Liver (tissue), 9 donors: ENCODE results near the gene B4GALNT2. TPM values are rescaled to one million over a fixed set of nuclear protein-coding genes. Genes with fewer than 3 reads are reported as not detected.
"Not testable (repeated sequence)": the region's sequence is repeated elsewhere in the genome, so short reads cannot be mapped to it uniquely, and the experiment has no call there.

ENCODE experiments used
- DNase-seq: peaks from one replicate; pipeline ENCODE4 v3.0.0-alpha.2; 2017; ENCODE audit warnings: low spot score
- H3K27ac ChIP-seq, 2 donors: one replicate each; pipeline ENCODE4 v1.7.0; 2013; ENCODE audit warnings: inconsistent platforms in 2 of 2, low read length in 2 of 2, control low read depth in 1 of 2, low read depth in 1 of 2, mild to moderate bottlenecking in 1 of 2
- H3K27me3 ChIP-seq, 4 donors: one replicate each; pipeline versions ENCODE4 v1.6.1 to v1.7.0; 2013; ENCODE audit warnings: low read length in 3 of 4, inconsistent platforms in 1 of 4, mild to moderate bottlenecking in 1 of 4, moderate library complexity in 1 of 4; ENCODE audit not compliant: control insufficient read depth in 4 of 4, insufficient read depth in 4 of 4
- H3K36me3 ChIP-seq, 4 donors: one replicate each; pipeline versions ENCODE4 v1.6.1 to v1.7.0; 2013; ENCODE audit warnings: low read length in 3 of 4, mild to moderate bottlenecking in 3 of 4, low read depth in 1 of 4, moderate library complexity in 1 of 4; ENCODE audit not compliant: control insufficient read depth in 4 of 4, insufficient read depth in 3 of 4
- H3K4me1 ChIP-seq, 4 donors: one replicate each; pipeline versions ENCODE4 v1.6.1 to v1.7.0; 2013; ENCODE audit warnings: low read length in 3 of 4, mild to moderate bottlenecking in 3 of 4, moderate library complexity in 1 of 4; ENCODE audit not compliant: control insufficient read depth in 4 of 4, insufficient read depth in 4 of 4
- H3K4me3 ChIP-seq, 3 donors: one replicate each; pipeline versions ENCODE4 v1.6.1 to v1.7.0; 2013; ENCODE audit warnings: low read length in 3 of 3, control low read depth in 1 of 3, low read depth in 1 of 3, mild to moderate bottlenecking in 1 of 3
- H3K9ac ChIP-seq, 2 donors: one replicate each; pipeline ENCODE4 v1.7.0; 2013; ENCODE audit warnings: low read length in 2 of 2, mild to moderate bottlenecking in 2 of 2, moderate library complexity in 2 of 2, control low read depth in 1 of 2, low read depth in 1 of 2
- H3K9me3 ChIP-seq, 4 donors: one replicate each; pipeline versions ENCODE4 v1.6.1 to v1.7.0; 2013; ENCODE audit warnings: low read length in 3 of 4; ENCODE audit not compliant: control insufficient read depth in 4 of 4
- EGR1 ChIP-seq, 2 donors: IDR thresholded peaks; 2 replicates each; pipeline ENCODE4 v1.6.1; 2016 to 2018; ENCODE audit warnings: antibody characterized with exemption in 2 of 2, low read depth in 2 of 2
- FOXA2 ChIP-seq: IDR thresholded peaks from 2 replicates; pipeline ENCODE4 v1.6.1; 2016; ENCODE audit warnings: antibody characterized with exemption
- GABPA ChIP-seq, 2 donors: IDR thresholded peaks in 1 of 2; conservative IDR thresholded peaks in 1 of 2; 2 replicates each; pipeline ENCODE4 v1.6.1; 2016; ENCODE audit warnings: antibody characterized with exemption in 2 of 2, mild to moderate bottlenecking in 1 of 2, moderate library complexity in 1 of 2
- HNF4A ChIP-seq, 2 donors: conservative IDR thresholded peaks; 2 replicates each; pipeline ENCODE4 v1.6.1; 2016; ENCODE audit warnings: antibody characterized with exemption in 2 of 2, mild to moderate bottlenecking in 2 of 2
- HNF4G ChIP-seq: IDR thresholded peaks from 2 replicates; pipeline ENCODE4 v1.6.1; 2016; ENCODE audit warnings: antibody characterized with exemption
- JUND ChIP-seq, 2 donors: IDR thresholded peaks; 2 replicates each; pipeline ENCODE4 v1.6.1; 2016; ENCODE audit warnings: antibody characterized with exemption in 2 of 2
- NR2F2 ChIP-seq: IDR thresholded peaks from 2 replicates; pipeline ENCODE4 v1.6.1; 2016; ENCODE audit warnings: antibody characterized with exemption
- RAD21 ChIP-seq, 2 donors: IDR thresholded peaks; 2 replicates each; pipeline ENCODE4 v1.6.1; 2016; ENCODE audit warnings: antibody characterized with exemption in 2 of 2, mild to moderate bottlenecking in 2 of 2
- RXRA ChIP-seq, 2 donors: IDR thresholded peaks; 2 replicates each; pipeline ENCODE4 v1.6.1; 2017 to 2018; ENCODE audit warnings: antibody characterized with exemption in 2 of 2, mild to moderate bottlenecking in 1 of 2
- SP1 ChIP-seq: IDR thresholded peaks from 2 replicates; pipeline ENCODE4 v1.6.1; 2018; ENCODE audit warnings: antibody characterized with exemption, mild to moderate bottlenecking
- YY1 ChIP-seq: IDR thresholded peaks from 2 replicates; pipeline ENCODE4 v1.6.1; 2016; ENCODE audit warnings: antibody characterized with exemption, mild to moderate bottlenecking
- WGBS: extraction: QIAGEN DNeasy Blood & Tissue Kit; methylation state at CpG from one replicate; pipeline ENCODE4 v1.1.7; 2013; 5-methylcytosine and 5-hydroxymethylcytosine counted together
- polyA plus RNA-seq, 2 donors: library from polyadenylated mRNA; stranded (reverse) in 1 of 2; unstranded in 1 of 2; fragments of 200-250 nt in 1 of 2; fragments of >200 nt in 1 of 2; fragmentation: Nextera tagmentation in 1 of 2; extraction: Ambion mirVana in 1 of 2; gene quantifications; one replicate each; pipeline versions ENCODE4 v1.2.1 to v1.2.3, GENCODE V29; 2013 to 2015
- total RNA-seq, 2 donors: library from RNA; depleted of rRNA; stranded (reverse); fragments of >200 nt; gene quantifications; one replicate each; pipeline ENCODE4 v1.2.3, GENCODE V29; 2014
- TF ChIP-seq, protein P1 (sequence below): IDR thresholded peaks from 2 replicates; pipeline ENCODE4 v1.6.1; 2016; ENCODE audit warnings: antibody characterized with exemption
- TF ChIP-seq, protein P2 (sequence below): fragments of 150-350 bp; IDR thresholded peaks from 2 replicates; pipeline ENCODE4 v1.5.1; 2017; ENCODE audit warnings: improper control_type of control experiment, low read depth, low read length; ENCODE audit not compliant: missing input control
- TF ChIP-seq, protein P3 (sequence below): IDR thresholded peaks from 2 replicates; pipeline ENCODE4 v1.6.1; 2016; ENCODE audit warnings: antibody characterized with exemption, mild to moderate bottlenecking
- donor health status: healthy.
- donor health status: healthy.
- donor health status: healthy.
- donor health status: healthy.
- donor health status: healthy.

B4GALNT2 gene
- total and polyA plus RNA-seq, 4 donors: not detected

DNA sequence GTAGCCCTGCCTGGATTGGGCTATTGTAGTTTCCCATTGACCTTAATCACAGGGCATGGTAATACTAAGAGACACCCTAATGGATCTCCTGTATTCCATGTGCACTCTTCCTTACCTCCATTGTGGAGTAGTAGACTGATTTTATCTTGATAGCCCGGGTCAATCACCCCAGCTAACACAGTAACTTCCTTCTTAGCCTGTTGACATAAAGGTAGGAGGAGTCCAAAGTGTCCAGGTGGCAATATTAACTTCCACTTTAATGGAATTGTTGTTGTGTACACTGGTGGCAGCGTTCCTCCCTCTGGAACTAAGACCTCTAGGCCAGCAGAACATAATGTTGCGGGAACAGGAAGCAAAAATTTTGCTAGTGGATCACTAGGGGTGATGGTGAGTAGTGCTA, 13.1 kb downstream of the B4GALNT2 start:
- H3K27ac ChIP-seq, H3K4me1 ChIP-seq, H3K4me3 ChIP-seq, H3K9ac ChIP-seq, DNase-seq, H3K36me3 ChIP-seq, H3K27me3 ChIP-seq, H3K9me3 ChIP-seq: not testable (repeated sequence)
- 50% methylated on average over 3 of the region's 3 CpGs for WGBS

DNA sequence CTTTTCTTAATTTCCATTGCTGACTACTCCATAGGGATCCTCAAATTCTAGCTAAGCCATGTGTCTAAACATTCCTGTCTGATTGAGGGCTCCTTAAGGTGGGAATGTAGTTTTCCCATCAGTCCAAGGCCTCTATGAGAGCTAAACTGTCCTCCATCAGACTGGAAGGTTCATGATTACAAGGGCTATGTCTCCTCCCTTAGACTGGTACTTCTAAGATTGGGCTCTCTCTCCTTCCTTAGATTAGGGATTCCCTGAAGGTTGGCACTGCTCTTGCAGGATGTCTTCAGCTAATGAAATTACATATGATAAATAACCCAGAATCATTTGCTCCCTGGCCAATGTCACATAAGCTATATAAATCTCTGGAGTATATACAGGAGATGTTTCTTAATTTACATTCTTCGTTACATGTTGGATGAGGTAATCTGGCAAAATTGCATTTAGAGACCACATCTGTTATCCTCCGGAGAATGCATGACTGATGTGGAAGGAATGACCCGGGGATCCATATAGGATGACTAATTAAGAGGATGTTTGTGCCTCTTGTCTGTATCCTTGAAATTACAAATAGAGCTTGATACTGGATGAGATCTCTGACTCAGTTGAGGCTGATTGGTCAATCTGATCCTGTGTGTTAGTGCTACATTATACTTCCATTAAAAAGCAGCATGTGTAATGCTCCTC, 14.2 kb downstream of the B4GALNT2 start:
- Histone ChIP-seq H3K27me3 (peaks cover 0 to 2% (median 0%) of the 10 kb centered on the region in 4 donors), H3K4me1 (no peaks in the 10 kb centered on the region), H3K36me3 (no peaks in the 10 kb centered on the region), H3K4me3 (no peak overlapping the region), H3K27ac (no peak overlapping the region), H3K9me3 (no peaks in the 10 kb centered on the region), H3K9ac (no peak overlapping the region)
- 77% methylated on average over 3 of the region's 3 CpGs for WGBS
- no peak for DNase-seq
- TF ChIP-seq RXRA (IDR thresholded peaks at IDR 0.05) (no peak), HNF4A (conservative IDR thresholded peaks at IDR 0.05) (no peak), EGR1 (IDR thresholded peaks at IDR 0.05; ENCODE audit: low read depth in 2 of 2) (no peak), YY1 (no peak), HNF4G (no peak), RAD21 (IDR thresholded peaks at IDR 0.05) (no peak), NR2F2 (no peak), FOXA2 (no peak), SP1 (no peak), JUND (IDR thresholded peaks at IDR 0.05) (no peak)

DNA sequence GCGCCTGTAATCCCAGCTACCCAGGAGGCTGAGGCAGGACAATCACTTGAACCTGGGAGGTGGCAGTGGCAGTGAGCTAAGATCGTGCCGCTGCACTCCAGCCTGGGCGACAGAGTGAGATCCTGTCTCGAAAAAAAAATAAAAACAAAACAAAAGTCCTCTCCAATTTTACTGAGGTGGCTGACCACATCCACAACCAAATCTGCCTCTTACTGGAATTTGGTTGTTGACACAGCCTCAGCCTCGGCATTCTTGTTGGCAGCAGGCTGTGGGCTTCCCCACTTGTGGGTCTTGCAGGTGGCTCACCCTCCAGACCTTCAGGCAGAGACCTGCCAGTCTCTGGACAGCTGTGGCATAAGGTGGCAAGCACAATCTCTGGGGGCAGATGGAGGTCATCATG, 15.6 kb downstream of the B4GALNT2 start:
- no peaks in the 10 kb centered on the region for H3K27me3 ChIP-seq
- 78% methylated on average over 6 of the region's 6 CpGs for whole genome bisulfite sequencing
- no peaks in the 10 kb centered on the region for H3K36me3 ChIP-seq
- H3K4me1 ChIP-seq: no peaks in the 10 kb centered on the region
- no peak overlapping the region for H3K27ac ChIP-seq
- no peak for TF ChIP-seq YY1
- TF ChIP-seq EGR1 (IDR thresholded peaks at IDR 0.05; ENCODE audit: low read depth in 2 of 2): no peak
- TF ChIP-seq SP1: no peak
- TF ChIP-seq, protein P1, sequence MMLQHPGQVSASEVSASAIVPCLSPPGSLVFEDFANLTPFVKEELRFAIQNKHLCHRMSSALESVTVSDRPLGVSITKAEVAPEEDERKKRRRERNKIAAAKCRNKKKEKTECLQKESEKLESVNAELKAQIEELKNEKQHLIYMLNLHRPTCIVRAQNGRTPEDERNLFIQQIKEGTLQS: no peak
- TF ChIP-seq JUND (IDR thresholded peaks at IDR 0.05): no peak
- no peak for TF ChIP-seq RXRA (IDR thresholded peaks at IDR 0.05)
- TF ChIP-seq, protein P2, sequence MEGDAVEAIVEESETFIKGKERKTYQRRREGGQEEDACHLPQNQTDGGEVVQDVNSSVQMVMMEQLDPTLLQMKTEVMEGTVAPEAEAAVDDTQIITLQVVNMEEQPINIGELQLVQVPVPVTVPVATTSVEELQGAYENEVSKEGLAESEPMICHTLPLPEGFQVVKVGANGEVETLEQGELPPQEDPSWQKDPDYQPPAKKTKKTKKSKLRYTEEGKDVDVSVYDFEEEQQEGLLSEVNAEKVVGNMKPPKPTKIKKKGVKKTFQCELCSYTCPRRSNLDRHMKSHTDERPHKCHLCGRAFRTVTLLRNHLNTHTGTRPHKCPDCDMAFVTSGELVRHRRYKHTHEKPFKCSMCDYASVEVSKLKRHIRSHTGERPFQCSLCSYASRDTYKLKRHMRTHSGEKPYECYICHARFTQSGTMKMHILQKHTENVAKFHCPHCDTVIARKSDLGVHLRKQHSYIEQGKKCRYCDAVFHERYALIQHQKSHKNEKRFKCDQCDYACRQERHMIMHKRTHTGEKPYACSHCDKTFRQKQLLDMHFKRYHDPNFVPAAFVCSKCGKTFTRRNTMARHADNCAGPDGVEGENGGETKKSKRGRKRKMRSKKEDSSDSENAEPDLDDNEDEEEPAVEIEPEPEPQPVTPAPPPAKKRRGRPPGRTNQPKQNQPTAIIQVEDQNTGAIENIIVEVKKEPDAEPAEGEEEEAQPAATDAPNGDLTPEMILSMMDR: no peak
- TF ChIP-seq, protein P3, sequence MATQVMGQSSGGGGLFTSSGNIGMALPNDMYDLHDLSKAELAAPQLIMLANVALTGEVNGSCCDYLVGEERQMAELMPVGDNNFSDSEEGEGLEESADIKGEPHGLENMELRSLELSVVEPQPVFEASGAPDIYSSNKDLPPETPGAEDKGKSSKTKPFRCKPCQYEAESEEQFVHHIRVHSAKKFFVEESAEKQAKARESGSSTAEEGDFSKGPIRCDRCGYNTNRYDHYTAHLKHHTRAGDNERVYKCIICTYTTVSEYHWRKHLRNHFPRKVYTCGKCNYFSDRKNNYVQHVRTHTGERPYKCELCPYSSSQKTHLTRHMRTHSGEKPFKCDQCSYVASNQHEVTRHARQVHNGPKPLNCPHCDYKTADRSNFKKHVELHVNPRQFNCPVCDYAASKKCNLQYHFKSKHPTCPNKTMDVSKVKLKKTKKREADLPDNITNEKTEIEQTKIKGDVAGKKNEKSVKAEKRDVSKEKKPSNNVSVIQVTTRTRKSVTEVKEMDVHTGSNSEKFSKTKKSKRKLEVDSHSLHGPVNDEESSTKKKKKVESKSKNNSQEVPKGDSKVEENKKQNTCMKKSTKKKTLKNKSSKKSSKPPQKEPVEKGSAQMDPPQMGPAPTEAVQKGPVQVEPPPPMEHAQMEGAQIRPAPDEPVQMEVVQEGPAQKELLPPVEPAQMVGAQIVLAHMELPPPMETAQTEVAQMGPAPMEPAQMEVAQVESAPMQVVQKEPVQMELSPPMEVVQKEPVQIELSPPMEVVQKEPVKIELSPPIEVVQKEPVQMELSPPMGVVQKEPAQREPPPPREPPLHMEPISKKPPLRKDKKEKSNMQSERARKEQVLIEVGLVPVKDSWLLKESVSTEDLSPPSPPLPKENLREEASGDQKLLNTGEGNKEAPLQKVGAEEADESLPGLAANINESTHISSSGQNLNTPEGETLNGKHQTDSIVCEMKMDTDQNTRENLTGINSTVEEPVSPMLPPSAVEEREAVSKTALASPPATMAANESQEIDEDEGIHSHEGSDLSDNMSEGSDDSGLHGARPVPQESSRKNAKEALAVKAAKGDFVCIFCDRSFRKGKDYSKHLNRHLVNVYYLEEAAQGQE: no peak
- TF ChIP-seq RAD21 (IDR thresholded peaks at IDR 0.05): no peak
- no peak for TF ChIP-seq HNF4A (conservative IDR thresholded peaks at IDR 0.05)
- TF ChIP-seq GABPA (IDR thresholded peaks at IDR 0.05 in 1 of 2, conservative IDR thresholded peaks at IDR 0.05 in 1 of 2): no peak
- TF ChIP-seq HNF4G: no peak
- DNase-seq: no peak
- H3K9me3 ChIP-seq: no peaks in the 10 kb centered on the region
- H3K4me3 ChIP-seq: no peak overlapping the region
- H3K9ac ChIP-seq: no peak overlapping the region
